Activated T-cell treated with anti-CD3 and anti-CD28 coated beads, Interleukin-2, amount 50 U/mL, for 4 hours (primary cell): Measurements from ENCODE around the gene FUT7. TPM values are rescaled to one million over a fixed set of nuclear protein-coding genes. Genes with fewer than 3 reads are reported as not detected.
A peak's percentile ranks its signal among the peaks of the same experiment; 100 is the strongest.

ENCODE experiments used
- ATAC-seq, 2 donors: fragments of 200-7000 bp; cut with Tn5 transposase; one replicate each; pipeline ENCODE4 v1.10.0; 2021
- DNase-seq: peaks from one replicate; pipeline ENCODE4 v3.0.0-alpha.2; 2020
- H3K27me3 Mint-ChIP-seq: one replicate; pipeline ENCODE4 v1.8.0; 2021; ENCODE audit warnings: low read depth, mixed read lengths
- H3K36me3 Mint-ChIP-seq: one replicate; pipeline ENCODE4 v1.8.0; 2022; ENCODE audit warnings: mixed read lengths; ENCODE audit not compliant: insufficient read depth
- H3K4me1 Mint-ChIP-seq: one replicate; pipeline ENCODE4 v1.8.0; 2021; ENCODE audit warnings: low read depth, mixed read lengths
- H3K4me3 Mint-ChIP-seq: one replicate; pipeline ENCODE4 v1.8.0; 2021; ENCODE audit warnings: mild to moderate bottlenecking, moderate library complexity, mixed read lengths
- H3K9me3 Mint-ChIP-seq: one replicate; pipeline ENCODE4 v1.8.0; 2021; ENCODE audit warnings: mixed read lengths
- total RNA-seq, 3 donors: library from RNA; stranded (reverse); gene quantifications; one replicate each; pipeline ENCODE4 v1.2.1, GENCODE V29; 2021

Gene FUT7
- total RNA-seq, 3 donors from 2014 or later = 0.74 to 2.4 (median 0.81) TPM

DNA sequence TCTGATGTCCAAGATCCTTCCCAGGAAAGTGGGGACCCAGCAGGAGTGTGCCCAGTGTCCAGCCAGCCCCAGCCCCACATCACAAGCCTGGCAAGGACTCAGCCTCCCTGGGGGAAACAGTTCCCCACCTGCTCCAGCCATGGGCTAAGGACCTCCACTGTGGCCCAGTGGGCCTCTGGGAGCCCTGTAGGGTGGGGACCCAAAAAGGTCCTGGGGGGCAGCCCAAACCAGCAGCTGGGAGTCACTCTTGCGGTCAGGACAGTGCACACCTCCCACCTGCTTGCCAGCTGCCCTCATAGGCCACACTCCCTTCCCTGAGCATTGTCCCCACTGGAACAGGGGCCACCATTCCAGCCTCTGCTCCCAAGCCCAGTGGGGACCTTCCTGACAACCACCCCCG, 5.5 kb downstream of the FUT7 start:
- DNase-seq (no peak), ATAC-seq (no peak)
- peaks cover 32% of the 10 kb centered on the region for H3K4me1 Mint-ChIP-seq
- no peaks in the 10 kb centered on the region for H3K36me3 Mint-ChIP-seq
- no peaks in the 10 kb centered on the region for H3K9me3 Mint-ChIP-seq
- peak overlapping the region; percentile 78 for H3K4me3 Mint-ChIP-seq
- no peaks in the 10 kb centered on the region for H3K27me3 Mint-ChIP-seq

DNA sequence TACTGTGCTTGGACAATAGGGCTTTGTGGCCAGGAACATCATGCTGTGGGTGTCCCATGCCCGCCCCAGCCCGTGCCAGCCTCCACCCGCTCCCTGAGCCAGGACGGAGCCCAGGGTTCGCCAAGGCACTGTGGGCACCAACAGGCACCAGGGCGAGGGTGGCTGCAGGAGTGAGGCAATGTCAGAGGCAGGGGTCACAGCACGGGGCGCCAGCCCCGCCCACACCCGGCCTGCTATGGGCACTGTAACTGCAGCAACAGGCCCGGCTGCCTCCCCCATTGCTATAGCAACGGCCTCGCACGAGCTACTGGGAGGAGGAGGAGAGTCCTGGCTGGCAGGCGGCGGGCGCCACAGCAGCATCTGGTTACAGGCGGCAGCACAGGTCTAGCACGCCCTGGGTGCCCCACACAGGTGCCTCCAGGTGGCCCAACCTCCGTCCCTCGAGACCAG, 6.3 kb downstream of the FUT7 start:
- Mint-ChIP-seq H3K27me3 (no peaks in the 10 kb centered on the region), H3K4me3 (no peak overlapping the region), H3K4me1 (peaks cover 26% of the 10 kb centered on the region), H3K9me3 (no peaks in the 10 kb centered on the region), H3K36me3 (no peaks in the 10 kb centered on the region)
- DNase-seq (no peak), ATAC-seq (no peak)

DNA sequence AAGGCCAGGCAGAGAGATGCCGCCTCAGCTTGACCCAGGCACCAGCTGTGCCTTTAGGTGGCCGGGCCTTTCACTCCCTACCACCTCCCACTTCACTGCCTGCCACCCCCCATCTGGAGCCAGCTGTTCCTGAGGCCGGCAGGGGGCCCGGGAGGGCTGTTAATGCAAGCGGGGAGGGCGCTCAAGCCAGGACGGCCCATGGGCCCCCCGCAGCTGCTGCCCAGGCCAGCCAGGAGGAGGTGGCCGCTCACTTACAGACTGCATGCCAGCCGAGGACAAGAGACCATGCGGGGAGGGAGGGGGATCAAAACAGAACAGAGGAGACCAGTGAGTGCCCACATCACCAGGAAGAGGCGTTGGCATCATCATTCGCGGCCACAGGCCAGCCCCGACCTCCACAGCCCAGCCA, 8.3 kb downstream of the FUT7 start:
- no peaks in the 10 kb centered on the region for H3K36me3 Mint-ChIP-seq
- H3K4me1 Mint-ChIP-seq = peaks cover 10% of the 10 kb centered on the region
- ATAC-seq (no peak), DNase-seq (no peak)
- no peaks in the 10 kb centered on the region for H3K27me3 Mint-ChIP-seq
- H3K9me3 Mint-ChIP-seq = no peaks in the 10 kb centered on the region
- H3K4me3 Mint-ChIP-seq = no peak overlapping the region

DNA sequence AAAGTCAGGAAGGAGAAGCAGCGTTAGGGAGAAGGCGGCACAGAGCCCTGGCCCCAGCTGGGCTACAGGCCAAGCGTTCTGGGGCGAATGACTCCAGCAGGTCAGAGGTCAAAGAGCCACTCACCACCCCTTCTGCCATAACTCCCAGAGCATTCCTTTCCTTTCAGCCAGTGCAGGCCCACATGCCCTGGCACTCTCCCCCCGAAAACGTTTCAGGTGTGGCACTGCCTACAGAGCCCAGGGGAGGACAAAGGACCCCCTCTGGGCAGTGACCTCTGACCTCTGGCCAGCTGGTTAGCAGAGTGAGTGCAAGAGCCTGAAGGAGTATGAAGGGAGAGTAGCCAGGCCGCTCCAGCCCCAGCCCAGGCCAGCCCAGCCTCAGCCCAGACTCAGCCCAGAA, 8.7 kb downstream of the FUT7 start:
- peaks cover 10% of the 10 kb centered on the region for H3K4me1 Mint-ChIP-seq
- H3K4me3 Mint-ChIP-seq = no peak overlapping the region

DNA sequence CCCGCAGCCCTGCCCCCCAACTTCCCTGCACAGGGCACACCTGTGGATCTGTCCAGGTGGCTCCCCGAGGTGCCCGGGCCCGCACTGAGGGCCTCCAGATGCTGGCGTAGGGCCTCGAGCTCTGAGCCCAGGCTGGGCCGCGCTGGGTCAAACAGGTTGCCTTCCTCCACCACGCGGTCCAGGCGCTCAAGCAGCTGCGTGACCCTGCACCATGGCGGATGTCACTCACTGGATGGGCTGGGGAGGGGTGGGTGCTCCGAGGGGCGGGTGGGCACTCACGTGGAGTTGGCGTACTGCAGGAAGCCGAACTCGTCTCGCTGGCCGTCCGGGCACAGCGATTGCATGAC, 9.3 kb downstream of the FUT7 start:
- DNase-seq (no peak), ATAC-seq (no peak)
- H3K36me3 Mint-ChIP-seq = no peaks in the 10 kb centered on the region
- no peak overlapping the region for H3K4me3 Mint-ChIP-seq
- H3K4me1 Mint-ChIP-seq = peaks cover 10% of the 10 kb centered on the region
- no peaks in the 10 kb centered on the region for H3K27me3 Mint-ChIP-seq
- no peaks in the 10 kb centered on the region for H3K9me3 Mint-ChIP-seq

More for the DNA sequence above, 8.7 kb downstream of the FUT7 start:
- no peaks in the 10 kb centered on the region for H3K27me3 Mint-ChIP-seq
- ATAC-seq = no peak
- H3K36me3 Mint-ChIP-seq = no peaks in the 10 kb centered on the region
- DNase-seq = no peak
- H3K9me3 Mint-ChIP-seq = no peaks in the 10 kb centered on the region

DNA sequence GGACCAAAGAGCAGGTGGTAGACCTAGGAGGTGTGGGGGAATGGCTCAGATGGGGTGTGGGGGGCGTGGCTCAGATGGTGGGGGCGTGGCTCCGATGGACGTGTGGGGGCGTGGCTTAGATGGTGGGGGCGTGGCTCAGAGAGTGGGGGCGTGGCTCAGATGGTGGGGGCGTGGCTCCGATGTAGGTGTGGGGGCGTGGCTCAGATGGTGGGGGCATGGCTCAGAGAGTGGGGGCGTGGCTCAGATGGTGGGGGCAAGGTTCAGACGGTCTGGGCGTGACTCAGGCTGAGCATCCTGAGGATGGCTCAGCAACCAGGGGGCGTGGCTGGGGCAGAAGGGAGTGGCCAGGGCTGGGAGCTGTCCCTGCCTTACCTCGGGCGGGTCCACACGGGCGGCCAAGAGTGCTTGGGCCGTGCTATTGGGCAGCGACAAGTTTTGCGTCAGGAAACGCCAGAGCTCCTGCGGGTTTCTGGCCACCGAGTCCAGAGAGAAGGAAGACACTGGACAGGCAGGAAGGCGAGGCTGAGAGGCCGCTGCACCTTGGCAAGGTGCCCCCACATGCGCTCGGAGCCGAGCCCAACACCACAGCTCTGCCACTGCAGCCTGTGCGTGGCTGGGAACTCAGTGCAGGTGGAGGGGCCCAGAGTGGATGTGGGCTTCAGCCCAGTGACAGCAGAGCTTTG, 9.8 kb downstream of the FUT7 start:
- Mint-ChIP-seq H3K9me3 (no peaks in the 10 kb centered on the region), H3K36me3 (no peaks in the 10 kb centered on the region), H3K27me3 (no peaks in the 10 kb centered on the region), H3K4me1 (peaks cover 8% of the 10 kb centered on the region), H3K4me3 (no peak overlapping the region)
- DNase-seq (peak; percentile 70), ATAC-seq (peak; percentile 87 to 92)

DNA sequence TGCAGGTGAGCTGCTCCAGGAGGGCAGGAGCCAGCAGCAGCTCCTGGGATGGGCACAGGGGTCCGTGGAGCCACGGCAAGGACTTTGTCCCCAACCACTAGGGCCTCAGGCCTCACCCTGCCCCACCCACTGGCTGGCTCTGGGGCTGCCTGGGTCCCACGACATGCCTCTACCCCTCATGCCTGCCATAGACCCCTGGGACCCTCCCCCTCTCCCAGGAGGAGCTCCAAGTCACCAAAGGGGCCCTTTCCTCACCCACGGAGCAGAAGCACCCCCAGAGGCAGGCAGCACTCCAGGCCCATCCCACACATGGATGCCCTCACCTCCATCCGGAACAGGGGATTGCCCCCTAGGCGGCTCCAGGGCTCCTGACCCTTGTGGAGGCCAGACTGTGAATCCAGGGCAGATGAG, 10.3 kb downstream of the FUT7 start:
- DNase-seq = no peak
- no peaks in the 10 kb centered on the region for H3K27me3 Mint-ChIP-seq
- H3K9me3 Mint-ChIP-seq = no peaks in the 10 kb centered on the region
- H3K36me3 Mint-ChIP-seq = no peaks in the 10 kb centered on the region
- H3K4me1 Mint-ChIP-seq = peaks cover 3% of the 10 kb centered on the region
- no peak overlapping the region for H3K4me3 Mint-ChIP-seq
- ATAC-seq = no peak

DNA sequence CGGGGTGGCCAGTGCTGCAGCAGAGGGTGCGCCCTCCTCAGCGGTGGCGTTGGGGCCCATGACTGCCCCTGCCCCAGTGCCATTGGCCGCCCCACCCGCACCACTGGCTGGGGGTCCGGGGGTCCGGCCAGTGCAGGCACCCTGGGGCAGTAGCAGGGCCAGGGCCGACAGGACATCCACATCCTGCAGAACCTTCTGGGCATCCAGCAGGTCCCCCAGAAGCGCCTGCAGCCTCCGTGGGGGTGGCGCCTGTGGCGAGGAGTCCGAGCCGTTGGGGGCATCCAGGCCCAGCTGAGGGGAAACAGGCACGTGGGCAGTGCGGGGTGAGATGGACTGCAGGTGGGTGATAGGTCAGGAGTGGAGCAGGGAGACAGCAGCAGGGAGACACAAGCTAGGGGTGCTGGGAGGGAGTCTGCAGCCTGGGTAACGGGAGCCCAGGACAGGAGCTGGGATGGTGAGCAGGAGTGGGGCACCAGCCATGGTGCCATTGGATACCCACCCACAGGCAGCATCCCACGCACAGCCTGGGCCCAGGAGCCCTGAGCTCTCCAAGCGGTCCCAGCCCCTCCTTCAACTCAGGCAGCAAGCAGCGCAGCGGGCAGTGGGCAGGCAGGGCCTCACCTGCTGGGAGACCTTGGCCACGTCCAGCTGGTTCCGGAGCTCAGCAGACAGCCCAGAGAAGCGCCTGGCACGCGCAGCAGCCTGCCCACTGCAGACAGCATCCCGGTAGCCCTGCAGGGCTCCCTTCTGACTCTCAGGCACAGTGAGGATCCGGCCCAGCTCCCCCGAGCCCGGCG, 10.9 kb downstream of the FUT7 start:
- no peak for DNase-seq
- ATAC-seq = no peak
- Mint-ChIP-seq H3K27me3 (no peaks in the 10 kb centered on the region), H3K4me3 (no peak overlapping the region), H3K4me1 (peaks cover 2% of the 10 kb centered on the region), H3K36me3 (no peaks in the 10 kb centered on the region), H3K9me3 (no peaks in the 10 kb centered on the region)

DNA sequence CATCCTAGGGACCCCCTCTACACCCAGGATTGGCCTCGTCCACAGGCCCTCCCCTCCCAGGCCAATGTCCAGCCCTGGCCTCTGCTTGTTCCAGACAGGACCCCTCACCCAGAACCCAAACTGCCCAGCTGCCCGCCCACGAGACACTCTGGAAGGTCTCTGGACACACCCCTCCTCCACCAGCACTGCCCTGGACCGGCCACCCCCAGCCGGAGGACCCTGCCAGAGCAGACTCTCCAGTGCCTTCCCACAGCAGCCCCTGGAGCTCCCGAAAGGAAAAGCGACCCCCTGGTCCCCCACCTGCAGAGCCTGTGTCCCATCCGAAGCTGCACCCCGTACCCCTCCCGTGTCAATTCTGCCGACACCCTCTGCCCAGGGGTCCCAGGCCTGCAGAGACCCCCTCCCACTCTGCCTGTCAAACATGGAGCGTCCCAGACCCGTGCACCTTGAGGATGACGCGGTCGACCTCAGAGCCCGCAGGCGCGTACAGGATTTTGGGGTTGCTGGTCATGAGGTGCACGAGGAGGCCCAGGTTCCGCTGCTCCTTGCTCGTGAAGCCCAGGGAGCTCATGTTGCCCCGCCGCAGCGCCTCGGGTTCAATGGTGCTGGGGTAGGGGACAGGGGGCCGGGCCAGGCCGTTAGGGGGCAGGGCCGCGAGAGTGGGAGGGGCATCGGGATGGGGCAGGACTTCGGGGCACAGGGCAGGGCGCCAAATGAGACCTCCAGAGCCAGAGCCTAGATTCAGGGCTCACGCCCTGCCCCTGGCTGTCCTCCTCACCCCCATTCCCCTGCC, 11.8 kb downstream of the FUT7 start:
- Mint-ChIP-seq H3K9me3 (no peaks in the 10 kb centered on the region), H3K4me3 (no peak overlapping the region), H3K36me3 (no peaks in the 10 kb centered on the region), H3K4me1 (peaks cover 2% of the 10 kb centered on the region), H3K27me3 (no peaks in the 10 kb centered on the region)
- no peak for DNase-seq
- no peak for ATAC-seq

DNA sequence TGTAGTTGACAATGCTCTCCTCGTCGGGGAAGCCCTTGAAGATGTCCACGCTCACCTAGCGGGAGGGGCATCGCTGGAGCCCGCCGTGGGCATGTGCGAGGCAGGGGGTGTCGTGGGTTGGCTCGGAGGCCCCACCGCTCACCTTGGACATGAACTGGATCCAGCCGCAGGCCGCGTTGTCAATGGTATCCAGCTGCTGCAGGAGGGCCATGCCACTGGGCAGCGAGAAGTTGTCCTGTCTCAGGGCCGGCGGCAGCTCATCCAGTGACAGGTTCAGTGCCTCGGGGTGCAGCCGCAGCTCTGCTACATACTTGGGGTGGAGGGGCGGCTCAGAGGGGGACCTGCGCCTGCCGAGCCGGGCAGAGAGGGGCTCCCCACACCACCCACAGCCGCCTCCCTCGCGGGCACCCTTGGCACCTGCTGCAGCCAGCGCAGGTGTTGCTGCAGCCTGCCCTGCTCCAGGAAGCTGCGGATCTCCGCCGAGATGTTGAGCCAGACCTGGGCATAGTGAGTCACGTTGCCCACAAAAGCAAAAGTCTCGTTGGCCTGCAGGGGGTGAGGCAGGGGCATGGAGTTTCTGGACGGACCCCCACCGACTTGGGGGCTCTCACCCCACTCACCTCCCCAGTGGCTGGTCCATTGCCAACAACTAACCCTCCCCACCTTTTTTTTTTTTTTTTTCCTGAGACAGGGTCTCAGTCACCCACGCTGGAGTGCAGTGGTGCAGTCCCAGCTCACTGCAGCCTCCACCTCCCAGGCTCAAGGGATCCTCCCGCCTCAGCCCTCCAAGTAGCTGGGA, 12.9 kb downstream of the FUT7 start:
- no peaks in the 10 kb centered on the region for H3K27me3 Mint-ChIP-seq
- no peak for ATAC-seq
- no peak overlapping the region for H3K4me3 Mint-ChIP-seq
- no peak for DNase-seq
- no peaks in the 10 kb centered on the region for H3K36me3 Mint-ChIP-seq
- no peaks in the 10 kb centered on the region for H3K9me3 Mint-ChIP-seq
- H3K4me1 Mint-ChIP-seq = peaks cover 2% of the 10 kb centered on the region

DNA sequence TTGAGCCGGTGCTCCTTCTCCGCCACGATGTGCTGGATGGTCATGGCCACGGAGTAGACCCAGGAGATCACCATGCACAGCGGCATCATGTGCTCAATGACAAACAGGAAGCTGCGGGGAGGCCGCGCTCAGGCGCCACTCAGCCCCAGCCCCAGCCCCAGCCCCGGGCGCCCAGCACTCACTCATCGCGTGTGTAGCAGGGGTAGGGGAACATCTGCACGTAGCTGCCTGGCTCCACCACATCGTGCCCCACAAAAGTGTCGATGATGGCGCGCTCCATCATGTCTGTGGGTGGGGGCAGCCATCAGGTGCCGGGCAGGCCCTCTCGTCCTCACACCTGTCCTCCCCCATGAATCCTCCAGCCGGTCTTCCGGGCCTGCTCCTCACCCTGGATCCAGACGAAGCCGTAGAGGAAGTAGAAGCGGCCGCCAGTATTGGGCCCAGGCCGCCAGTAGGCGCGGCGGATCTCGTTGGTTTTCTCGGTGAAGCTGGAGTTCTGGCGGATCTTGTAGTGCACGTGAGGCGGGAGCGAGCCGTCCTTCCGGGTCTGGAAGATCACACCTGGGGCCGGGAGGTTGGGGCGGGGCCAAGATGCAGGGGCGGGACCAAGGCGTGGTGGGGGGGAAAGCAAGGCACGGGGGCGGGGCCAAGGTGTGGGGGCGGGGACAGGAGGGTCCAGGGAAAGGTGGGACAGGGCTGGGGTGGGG, 13.9 kb downstream of the FUT7 start:
- H3K4me1 Mint-ChIP-seq = peaks cover 2% of the 10 kb centered on the region
- no peaks in the 10 kb centered on the region for H3K36me3 Mint-ChIP-seq
- ATAC-seq (no peak), DNase-seq (no peak)
- no peaks in the 10 kb centered on the region for H3K27me3 Mint-ChIP-seq
- no peaks in the 10 kb centered on the region for H3K9me3 Mint-ChIP-seq
- no peak overlapping the region for H3K4me3 Mint-ChIP-seq

DNA sequence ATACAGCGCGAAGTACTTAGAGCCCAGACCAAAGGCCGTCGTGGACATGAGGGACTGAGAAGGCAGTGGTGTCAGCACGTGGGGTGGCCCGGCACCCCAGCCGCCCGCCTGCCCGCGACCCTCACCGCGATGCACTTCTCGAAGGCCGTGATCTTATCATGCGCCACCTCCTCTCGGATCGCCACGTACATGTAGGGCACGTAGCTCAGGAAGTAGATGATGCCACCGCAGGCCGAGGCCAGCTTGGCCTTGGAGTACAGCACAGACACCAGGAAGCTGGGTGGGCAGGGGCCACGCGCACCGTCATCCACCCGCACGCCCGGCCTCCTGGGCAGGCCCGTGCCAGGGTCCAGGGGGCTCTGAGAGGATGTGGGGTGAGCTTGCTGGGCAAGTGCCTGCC, 14.8 kb downstream of the FUT7 start:
- Mint-ChIP-seq H3K9me3 (no peaks in the 10 kb centered on the region), H3K36me3 (no peaks in the 10 kb centered on the region), H3K27me3 (no peaks in the 10 kb centered on the region), H3K4me1 (peaks cover 1% of the 10 kb centered on the region), H3K4me3 (no peak overlapping the region)
- DNase-seq (no peak), ATAC-seq (no peak)

DNA sequence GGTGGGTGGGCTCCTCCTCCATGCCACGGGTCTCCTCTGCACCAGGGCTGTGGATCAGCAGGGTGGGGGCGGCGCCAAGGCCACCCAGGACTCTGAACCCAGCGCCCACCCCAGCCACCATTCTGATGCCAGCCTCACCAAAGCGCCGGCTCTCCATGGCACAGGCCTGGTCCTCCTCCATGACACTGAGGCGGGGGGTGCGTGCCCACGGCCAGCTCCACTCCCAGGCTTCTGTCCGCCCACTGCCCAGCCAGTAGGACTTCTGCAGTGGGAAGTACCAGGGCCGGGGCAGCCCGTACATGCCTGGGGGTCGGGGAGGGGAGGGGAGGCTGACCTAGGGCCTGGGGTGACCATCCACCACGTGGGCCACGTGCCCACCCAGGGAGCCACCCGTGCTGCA, 15.5 kb downstream of the FUT7 start:
- no peaks in the 10 kb centered on the region for H3K9me3 Mint-ChIP-seq
- H3K36me3 Mint-ChIP-seq = peaks cover 1% of the 10 kb centered on the region
- no peak overlapping the region for H3K4me3 Mint-ChIP-seq
- no peaks in the 10 kb centered on the region for H3K4me1 Mint-ChIP-seq
- no peak for ATAC-seq
- no peak for DNase-seq
- no peaks in the 10 kb centered on the region for H3K27me3 Mint-ChIP-seq
